NCI-H446 treated with DMSO at 0.1 percent for 48 hours (cell line): ENCODE data around the gene ATP12A.

ENCODE experiments used
- DNase-seq: peaks from one replicate; lab custom pipeline; 2025; lab: John Stamatoyannopoulos, UW

ATP12A gene

GRCh38 chr13:24663586-24663985 lies 16.6 kb upstream of the ATP12A start:
- DNase-seq = no peak

- no peak for DNase-seq
Measured at GRCh38 chr13:24664726-24665409, 15.3 kb upstream of the ATP12A start.

DNA sequence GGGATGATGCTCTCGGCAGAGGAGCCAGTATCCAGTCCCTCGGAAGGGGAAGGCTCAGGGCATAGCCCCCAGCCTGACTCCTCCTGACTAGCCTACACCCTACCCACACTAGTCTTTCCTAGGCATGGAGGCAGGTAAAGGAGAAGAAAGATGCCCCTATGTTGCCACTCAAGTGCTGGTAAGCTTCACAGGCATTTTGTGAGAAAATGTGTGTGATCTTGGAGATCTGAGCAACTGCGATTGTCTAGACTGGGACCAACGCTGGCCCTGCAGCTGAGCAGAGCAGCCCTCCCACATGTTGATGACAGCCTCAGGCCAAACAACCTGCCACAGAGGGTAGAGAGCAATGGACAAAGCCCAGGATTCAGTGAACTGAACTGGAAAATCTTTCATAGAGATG lies 11.7 kb upstream of the ATP12A start:
- no peak for DNase-seq

DNA sequence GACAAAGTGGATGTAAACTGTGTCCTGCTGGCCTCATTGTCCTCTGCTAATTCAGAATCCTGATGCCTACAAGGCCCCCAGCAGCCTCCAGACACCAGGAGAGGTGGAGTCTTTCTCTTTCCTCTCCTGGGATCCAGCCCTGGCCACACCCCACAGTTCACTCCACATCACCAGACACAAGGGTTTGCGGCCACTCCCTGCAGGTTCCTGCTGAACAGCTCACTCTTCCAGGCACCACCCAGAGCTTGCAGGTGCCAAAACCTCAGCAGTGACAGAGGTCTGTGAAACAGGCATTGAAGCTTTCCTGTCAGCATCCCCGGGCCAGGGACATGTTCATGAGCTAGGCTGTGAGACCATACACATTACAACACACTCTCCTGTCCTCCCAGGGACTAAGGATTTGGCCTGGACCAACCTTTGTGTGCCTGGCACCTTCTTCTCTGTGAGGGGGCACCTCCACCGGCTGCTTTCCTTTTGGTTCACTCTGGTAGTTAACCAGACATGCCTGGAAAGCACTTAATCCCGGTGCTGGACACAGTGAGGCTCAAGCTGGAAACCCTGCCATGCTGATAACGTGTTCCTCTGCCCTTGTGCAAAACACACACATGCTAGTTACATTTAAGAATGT lies 11.1 kb upstream of the ATP12A start:
- DNase-seq = no peak

DNA sequence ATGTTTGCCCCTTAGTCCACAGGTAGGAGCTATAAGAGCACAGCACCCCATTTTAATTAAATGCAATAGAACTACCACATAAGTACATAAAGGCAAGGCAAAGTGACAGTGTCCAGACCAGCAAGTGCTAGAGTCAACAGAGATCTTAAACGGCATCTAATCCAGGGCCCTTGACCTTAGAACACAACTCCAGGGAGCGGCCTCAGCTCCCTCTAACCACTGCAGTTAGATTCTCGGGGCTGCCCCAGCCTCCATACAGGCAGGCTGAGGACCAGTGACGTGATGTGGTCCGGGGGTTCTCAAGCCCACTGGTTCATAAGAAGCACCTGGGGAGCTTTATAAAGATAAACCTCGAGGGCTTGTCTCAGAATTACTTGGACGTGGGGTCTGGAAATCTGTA lies 10.0 kb upstream of the ATP12A start:
- no peak for DNase-seq

DNA sequence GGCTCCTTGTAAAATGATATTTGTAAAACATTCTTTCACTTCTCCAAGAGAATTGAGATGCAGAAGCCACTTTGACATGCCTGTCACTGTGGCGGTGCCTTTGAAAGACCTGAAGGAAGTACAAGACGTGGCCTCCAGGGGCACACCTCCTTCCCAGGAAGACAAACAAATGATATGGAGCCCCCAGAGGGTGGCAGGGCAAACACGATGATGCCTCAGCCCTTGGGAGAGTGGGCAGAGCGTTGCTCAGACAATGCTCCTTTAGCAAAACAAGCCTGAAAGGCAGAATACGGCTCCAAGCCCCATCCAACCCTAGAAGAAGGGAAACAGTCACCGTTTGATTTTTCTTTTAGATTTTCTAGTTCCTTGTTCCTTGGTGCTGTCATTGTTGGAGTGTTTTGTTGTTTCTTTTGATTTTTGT lies 9.2 kb upstream of the ATP12A start:
- no peak for DNase-seq

GRCh38 chr13:24671386-24672113 lies 8.7 kb upstream of the ATP12A start:
- no peak for DNase-seq

GRCh38 chr13:24672141-24673132 lies 7.8 kb upstream of the ATP12A start:
- DNase-seq = no peak

GRCh38 chr13:24675806-24676570 lies 4.2 kb upstream of the ATP12A start:
- no peak for DNase-seq

DNA sequence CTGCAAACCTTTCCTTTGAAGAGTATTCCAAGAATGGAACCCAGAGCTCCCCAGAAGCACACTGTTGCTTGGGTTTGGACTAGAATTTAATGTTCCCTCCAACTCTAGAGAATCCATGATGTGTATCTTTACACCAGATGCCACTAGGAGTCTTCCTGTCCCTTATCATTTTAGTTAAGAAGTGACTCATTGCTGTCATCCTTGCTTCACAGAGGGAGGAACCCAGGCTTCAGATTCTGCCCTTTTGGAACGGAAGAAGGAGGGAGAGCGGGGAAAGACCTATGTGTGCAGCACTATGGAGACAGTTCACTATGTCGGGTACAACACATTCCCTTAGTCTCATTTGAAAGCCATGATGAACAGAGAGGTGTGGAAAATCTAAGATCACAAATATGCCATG lies 2.1 kb upstream of the ATP12A start:
- no peak for DNase-seq

- DNase-seq = no peak
Measured at GRCh38 chr13:24679686-24680085, 522 bp upstream of the ATP12A start.

DNA sequence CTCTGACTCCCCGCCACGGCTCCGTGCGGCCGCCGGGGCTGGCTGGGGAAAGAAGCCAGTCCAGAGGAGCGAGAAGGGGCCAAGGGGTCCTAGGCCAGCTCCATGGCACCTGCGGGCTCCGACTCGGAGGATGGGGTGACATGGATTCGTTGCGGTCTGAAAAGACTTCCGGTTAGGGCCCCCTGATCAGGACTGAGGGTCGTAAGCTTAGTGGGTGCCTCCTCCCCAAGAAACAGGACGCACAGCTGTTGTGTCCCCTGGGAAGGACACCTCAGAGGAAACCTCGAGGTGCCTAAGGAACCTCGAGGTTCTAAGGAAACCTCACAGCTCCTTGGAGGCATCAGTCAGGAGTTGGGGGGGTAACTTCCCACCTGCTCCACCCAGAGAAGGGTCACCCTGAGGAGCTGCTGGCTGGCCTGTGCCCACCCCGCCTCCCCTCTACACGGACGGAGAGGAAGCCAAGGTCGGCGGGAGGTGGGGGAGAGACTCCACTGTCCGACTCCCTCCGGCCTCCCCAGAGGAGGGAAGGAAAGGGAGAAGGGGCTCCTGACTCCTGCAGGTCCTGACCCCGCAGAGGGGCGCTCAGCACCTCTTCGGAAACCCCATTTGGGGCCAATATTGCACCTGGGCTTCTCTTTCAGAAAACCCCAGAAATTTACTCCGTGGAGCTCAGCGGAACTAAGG lies 855 bp downstream of the ATP12A start:
- no peak for DNase-seq

GRCh38 chr13:24681930-24682329 lies 1.7 kb downstream of the ATP12A start:
- no peak for DNase-seq

DNA sequence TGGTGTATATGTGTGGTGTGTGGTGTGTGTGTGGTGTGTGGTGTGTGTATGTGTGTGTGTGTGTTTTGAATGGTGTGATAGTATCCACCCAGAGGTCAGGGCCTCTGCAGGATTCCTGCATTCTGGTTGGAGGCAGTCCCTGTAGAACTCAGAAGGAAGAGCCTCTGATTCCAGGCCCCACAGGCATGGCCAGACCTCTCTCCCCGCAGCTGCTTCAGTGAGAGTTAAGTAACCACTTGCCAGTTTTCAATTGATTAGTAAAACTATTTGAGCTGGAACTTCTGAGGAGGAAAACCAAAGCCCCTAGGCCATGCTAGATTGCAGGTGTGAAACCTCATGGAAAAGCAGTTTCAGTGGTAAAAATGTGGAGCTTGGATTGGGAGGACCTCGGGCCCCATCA lies 2.1 kb downstream of the ATP12A start:
- no peak for DNase-seq

DNA sequence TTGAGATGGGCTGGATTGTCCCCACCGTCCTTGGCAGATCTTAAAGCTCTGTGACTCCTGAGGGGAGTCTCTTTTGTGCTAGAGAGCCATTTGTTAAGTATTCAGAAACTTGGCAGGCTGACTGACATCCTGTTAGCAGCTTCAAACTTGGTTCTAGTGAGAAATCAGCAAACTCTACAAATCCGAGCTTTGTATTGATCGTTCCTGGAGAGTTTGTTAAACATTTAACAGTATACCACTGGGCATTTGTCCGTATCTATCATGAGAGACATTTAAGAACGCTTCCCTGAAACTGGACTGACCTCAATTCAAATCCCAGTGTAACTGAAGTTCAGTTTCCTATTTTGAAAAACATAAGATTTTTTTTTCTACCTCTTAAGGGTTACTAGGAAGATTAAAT lies 3.1 kb downstream of the ATP12A start:
- no peak for DNase-seq

DNA sequence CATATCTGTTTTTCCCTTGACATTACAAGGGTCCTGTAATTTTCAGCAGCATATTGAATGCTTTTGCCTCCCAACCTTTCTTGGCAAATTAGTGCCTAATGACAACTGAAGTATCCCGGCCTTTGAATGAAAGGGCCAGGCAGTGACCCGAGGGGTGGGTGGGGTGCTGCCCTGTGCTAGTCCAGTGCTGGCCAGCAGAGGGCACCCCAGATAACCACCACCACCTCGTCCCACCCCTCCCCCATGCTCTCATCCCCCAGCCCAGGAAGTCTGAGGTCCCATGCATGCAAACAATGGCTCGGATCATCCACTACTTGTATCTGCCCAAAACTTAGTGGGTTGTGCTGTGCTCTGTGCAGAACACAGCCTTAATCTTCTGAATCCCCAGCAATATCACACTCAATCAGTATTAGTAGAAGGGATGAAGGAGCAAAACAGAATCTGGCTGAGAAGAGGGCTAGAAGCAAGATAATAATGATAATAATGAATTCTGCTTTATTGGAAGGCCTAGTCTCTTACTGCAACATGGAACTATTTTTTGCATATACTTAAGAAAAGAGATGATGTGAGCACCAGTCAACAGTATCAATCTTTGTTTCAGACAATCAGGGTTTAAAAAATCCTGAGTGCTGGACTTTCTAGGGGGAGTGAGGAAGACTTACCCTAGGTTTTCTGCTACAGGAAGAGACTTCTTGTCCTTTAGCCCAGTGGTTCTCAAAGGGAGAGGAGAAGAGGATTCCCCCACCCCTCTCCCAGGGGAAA lies 3.8 kb downstream of the ATP12A start:
- no peak for DNase-seq

DNA sequence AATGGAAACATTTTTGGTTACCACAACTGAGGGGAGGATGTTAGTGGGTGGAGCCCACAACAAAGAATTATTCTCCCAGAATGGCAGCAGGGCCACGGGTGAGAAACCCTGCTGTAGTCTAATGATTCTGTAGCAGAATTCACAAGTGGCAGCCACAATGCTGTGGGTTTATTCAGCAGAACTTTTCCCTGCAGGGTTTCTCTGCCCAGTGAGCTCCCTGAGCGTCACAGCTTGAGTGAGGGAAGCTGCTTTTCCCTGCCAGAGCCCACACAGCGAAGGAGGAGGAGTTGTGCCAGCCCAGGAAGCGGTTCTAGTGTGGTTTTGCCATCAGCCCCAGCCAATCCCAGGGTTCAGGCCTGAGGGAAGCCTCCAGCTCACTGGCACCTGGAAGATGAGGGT lies 4.4 kb downstream of the ATP12A start:
- no peak for DNase-seq

DNA sequence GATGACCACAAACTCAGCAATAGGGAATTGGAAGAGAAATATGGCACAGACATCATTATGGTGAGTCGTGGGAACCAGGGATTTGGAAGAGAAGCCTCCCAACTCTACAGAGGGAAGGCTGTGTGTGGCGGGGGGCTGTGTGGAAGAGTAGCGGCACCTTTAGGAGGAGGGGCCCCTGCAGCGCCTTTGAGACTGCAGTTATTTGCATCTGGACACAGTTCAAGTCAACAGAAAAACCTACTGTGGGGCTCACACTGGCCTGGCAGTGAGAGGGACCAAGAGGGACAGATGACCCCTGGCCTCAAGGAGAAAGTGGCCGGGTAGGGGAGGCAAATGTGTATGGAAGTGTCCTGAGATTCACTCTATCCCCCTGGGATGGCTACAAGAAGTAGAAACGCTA lies 5.1 kb downstream of the ATP12A start:
- DNase-seq = no peak

- no peak for DNase-seq
Measured at GRCh38 chr13:24687611-24688010, 7.4 kb downstream of the ATP12A start.

DNA sequence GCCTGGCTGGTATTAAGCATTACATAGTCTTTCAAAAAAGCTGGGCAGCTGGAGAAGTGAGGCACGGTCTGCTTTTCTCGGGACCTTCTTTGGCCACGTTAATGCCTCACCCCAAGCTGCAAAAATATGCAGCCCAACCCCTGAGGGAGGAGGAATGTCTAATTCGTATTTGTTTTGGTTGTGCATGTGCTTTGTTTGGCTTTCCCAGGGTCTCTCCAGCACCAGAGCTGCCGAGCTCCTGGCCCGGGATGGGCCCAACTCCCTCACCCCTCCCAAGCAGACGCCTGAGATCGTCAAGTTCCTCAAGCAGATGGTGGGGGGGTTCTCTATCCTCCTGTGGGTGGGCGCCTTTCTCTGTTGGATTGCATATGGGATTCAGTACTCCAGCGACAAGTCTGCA lies 7.9 kb downstream of the ATP12A start:
- DNase-seq = no peak
